Endothelial cell of hepatic sinusoid (primary cell): ENCODE data around the gene PPM1K.

ENCODE experiments used
- in situ Hi-C: cut with HindIII; loops from 2 replicates; pipeline ENCODE4 v1.10.0; 2017; ENCODE audit warnings: low sequenced_read_pairs

Gene PPM1K

GRCh38 chr4:88277711-88278225 is 6.6 kb downstream of the PPM1K start:
- in situ Hi-C loops: no loop called here

GRCh38 chr4:88276952-88277710 is 7.2 kb downstream of the PPM1K start:
- in situ Hi-C loops: no loop called here

GRCh38 chr4:88275949-88276515 is 8.3 kb downstream of the PPM1K start:
- in situ Hi-C loops: no loop called here

- in situ Hi-C loops: no loop called here
Measured at GRCh38 chr4:88275516-88275915, 8.8 kb downstream of the PPM1K start.

- in situ Hi-C loops: no loop called here
Measured at GRCh38 chr4:88268913-88269312, 15.4 kb downstream of the PPM1K start.

GRCh38 chr4:88264336-88264735 is 20.0 kb downstream of the PPM1K start:
- in situ Hi-C loops: no loop called here

- in situ Hi-C loops: no loop called here
Measured at GRCh38 chr4:88257726-88258125, 26.6 kb downstream of the PPM1K start.

- in situ Hi-C loops: no loop called here
Measured at GRCh38 chr4:88255111-88255510, 29.2 kb downstream of the PPM1K start.

GRCh38 chr4:88251924-88252323 is 32.4 kb downstream of the PPM1K start:
- in situ Hi-C loops: no loop called here

GRCh38 chr4:88247148-88247547 is 37.2 kb downstream of the PPM1K start:
- in situ Hi-C loops: no loop called here

GRCh38 chr4:88246600-88246999 is 37.8 kb downstream of the PPM1K start:
- in situ Hi-C loops: no loop called here

- in situ Hi-C loops: no loop called here
Measured at GRCh38 chr4:88244816-88245579, 39.4 kb downstream of the PPM1K start.

GRCh38 chr4:88244056-88244455 is 40.3 kb downstream of the PPM1K start:
- in situ Hi-C loops: no loop called here

- in situ Hi-C loops: no loop called here
Measured at GRCh38 chr4:88242144-88242543, 42.2 kb downstream of the PPM1K start.

GRCh38 chr4:88240297-88240714 is 44.1 kb downstream of the PPM1K start:
- in situ Hi-C loops: no loop called here

- in situ Hi-C loops: no loop called here
Measured at GRCh38 chr4:88230969-88231771, 53.2 kb downstream of the PPM1K start.

GRCh38 chr4:88230461-88230891 is 53.9 kb downstream of the PPM1K start:
- in situ Hi-C loops: no loop called here

- in situ Hi-C loops: loop anchor here (5.0 to 10.0 kb wide), 2 partner anchors 193 to 285 kb away; no protein-coding TSS in a partner anchor
Measured at GRCh38 chr4:88227734-88228133, 56.6 kb downstream of the PPM1K start.

- in situ Hi-C loops: loop anchor here (5.0 to 10.0 kb wide), 2 partner anchors 191 to 286 kb away; no protein-coding TSS in a partner anchor
Measured at GRCh38 chr4:88226143-88226542, 58.2 kb downstream of the PPM1K start.
